Muscle layer of duodenum (tissue), 2 donors: ENCODE measurements around the gene GALNT18.

Experiments used
- H3K27ac ChIP-seq: one replicate; pipeline ENCODE4 v1.7.0; 2013; ENCODE audit warnings: mild to moderate bottlenecking, low read length
- H3K27me3 ChIP-seq: one replicate; pipeline ENCODE4 v1.7.0; 2013; ENCODE audit warnings: low read depth, mild to moderate bottlenecking, control low read depth, low read length
- H3K36me3 ChIP-seq, 2 donors: one replicate each; pipeline ENCODE4 v1.7.0; 2013; ENCODE audit warnings: low read length in 2 of 2, control low read depth in 1 of 2, mild to moderate bottlenecking in 1 of 2; ENCODE audit not compliant: insufficient read depth in 2 of 2, control insufficient read depth in 1 of 2
- H3K4me1 ChIP-seq, 2 donors: one replicate each; pipeline ENCODE4 v1.7.0; 2013; ENCODE audit warnings: low read length in 2 of 2, mild to moderate bottlenecking in 2 of 2, control low read depth in 1 of 2, moderate library complexity in 1 of 2; ENCODE audit not compliant: insufficient read depth in 2 of 2, control insufficient read depth in 1 of 2
- H3K4me3 ChIP-seq, 2 donors: one replicate each; pipeline ENCODE4 v1.7.0; 2013; ENCODE audit warnings: low read length in 2 of 2, low read depth in 1 of 2, mild to moderate bottlenecking in 1 of 2
- H3K9me3 ChIP-seq, 2 donors: one replicate each; pipeline ENCODE4 v1.7.0; 2013; ENCODE audit warnings: low read length in 2 of 2, control low read depth in 1 of 2, mild to moderate bottlenecking in 1 of 2; ENCODE audit not compliant: control insufficient read depth in 1 of 2
- donor health status: healthy.

The GALNT18 gene

DNA sequence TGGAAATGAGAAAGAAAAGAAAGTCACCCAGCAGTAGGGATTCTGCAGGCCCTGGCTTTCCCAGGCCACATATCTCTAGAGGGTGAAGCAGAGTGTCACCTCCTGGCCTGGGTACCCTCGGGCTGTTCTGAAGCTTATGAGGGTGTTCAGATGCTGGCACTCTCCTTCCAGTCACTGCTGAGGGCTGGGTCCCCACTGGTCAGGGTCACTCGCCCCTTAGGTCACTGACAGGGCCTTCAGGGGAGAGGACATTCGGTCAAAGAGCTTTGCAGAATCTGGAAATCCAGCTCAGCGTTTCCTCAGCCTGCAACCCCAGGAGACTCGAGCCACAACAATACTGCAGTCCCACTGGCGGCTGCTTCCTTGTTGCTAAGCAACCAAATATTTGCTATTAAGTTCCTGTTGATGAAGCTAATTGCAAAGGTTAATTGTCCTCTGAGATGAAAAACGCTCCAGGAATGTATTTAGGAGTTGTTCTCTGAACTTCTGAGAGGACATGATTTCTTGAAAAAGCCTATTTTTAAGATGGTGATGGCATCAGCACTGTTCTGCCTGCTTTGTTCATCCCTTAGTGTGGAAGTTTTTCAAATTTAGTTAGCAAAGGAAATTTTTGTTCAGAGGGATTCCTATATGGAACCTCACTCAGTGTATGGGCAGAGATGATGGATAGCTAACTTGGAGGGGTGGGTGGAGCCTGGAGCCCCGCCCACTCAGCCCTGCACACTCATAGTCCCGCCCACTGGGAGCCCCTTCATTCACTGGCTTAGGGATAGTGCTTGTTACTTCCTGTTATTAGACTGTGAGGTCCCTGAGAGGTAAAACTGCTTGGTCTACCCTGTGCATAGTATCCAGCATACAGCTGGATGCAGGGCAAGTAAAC is 378.0 kb downstream of the GALNT18 start:
- Histone ChIP-seq H3K4me1 (peaks cover 15 to 39% of the 10 kb centered on the region in 2 donors), H3K27me3 (no peaks in the 10 kb centered on the region), H3K4me3 (peak overlapping the region in 1 of 2 donors; percentile 5), H3K27ac (peak overlapping the region; percentile 75), H3K9me3 (no peaks in the 10 kb centered on the region), H3K36me3 (no peaks in the 10 kb centered on the region)

DNA sequence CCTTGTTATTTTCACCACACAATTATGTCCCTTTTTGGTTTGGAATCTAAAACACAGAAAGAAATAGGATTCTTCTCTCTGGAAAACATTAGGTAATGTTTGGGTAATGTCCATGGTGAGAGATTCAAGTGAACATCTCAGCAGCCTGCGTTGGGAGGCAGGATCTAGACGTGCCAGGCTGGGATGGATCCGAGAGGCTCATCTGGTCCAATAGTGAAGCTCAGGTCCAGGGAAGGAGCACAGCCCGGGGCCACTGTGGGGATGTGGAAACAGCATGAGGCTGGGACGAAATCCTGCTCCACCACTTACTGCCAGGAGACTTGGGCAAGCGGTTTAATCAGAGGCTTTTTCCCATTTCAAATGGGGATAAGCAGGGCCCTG is 378.6 kb downstream of the GALNT18 start:
- Histone ChIP-seq H3K9me3 (no peaks in the 10 kb centered on the region), H3K4me1 (peaks cover 15 to 39% of the 10 kb centered on the region in 2 donors), H3K27ac (peak overlapping the region; percentile 75), H3K27me3 (no peaks in the 10 kb centered on the region), H3K36me3 (no peaks in the 10 kb centered on the region), H3K4me3 (no peak overlapping the region)

DNA sequence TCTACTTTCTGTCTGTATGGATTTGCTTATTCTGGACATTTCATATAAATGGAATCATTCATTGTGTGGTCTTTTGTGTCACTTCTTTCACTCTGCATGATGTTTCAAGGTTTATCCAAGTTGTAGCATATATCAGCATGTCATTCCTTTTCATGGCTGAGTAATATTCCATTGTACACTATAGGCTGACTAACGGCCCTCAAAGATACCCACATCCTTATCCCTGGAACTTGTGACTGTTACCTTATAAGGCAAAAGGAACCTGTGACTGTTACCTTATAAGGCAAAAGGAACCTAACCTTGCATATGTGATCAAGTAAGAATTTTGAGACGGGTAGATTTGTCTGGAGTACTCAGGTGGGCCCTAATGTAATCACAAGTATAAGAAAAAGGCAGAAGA is 380.5 kb downstream of the GALNT18 start:
- Histone ChIP-seq H3K4me3 (no peak overlapping the region), H3K27ac (no peak overlapping the region), H3K4me1 (peaks cover 15 to 38% of the 10 kb centered on the region in 2 donors), H3K9me3 (no peaks in the 10 kb centered on the region), H3K27me3 (no peaks in the 10 kb centered on the region), H3K36me3 (no peaks in the 10 kb centered on the region)

DNA sequence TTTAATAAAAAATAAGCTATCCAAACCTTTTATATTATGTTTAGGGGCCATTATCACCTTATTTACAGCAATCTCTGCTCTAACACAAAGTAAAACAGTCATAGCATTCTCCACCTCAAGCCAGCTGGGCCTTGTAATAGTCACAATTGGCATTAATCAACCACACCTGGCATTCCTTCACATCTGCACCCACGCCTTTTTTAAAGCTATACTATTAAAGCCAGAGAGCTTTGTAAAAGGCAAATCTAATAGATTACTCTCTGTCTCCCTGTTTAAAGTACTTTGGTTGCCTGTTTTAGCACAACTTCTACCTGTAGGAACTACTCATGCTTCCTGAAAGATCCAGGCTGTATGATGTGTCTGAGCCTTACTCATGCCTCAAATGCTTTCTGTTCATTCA is 381.8 kb downstream of the GALNT18 start:
- Histone ChIP-seq H3K27ac (no peak overlapping the region), H3K4me1 (peaks cover 15 to 26% of the 10 kb centered on the region in 2 donors), H3K27me3 (no peaks in the 10 kb centered on the region), H3K4me3 (no peak overlapping the region), H3K36me3 (no peaks in the 10 kb centered on the region), H3K9me3 (no peaks in the 10 kb centered on the region)

DNA sequence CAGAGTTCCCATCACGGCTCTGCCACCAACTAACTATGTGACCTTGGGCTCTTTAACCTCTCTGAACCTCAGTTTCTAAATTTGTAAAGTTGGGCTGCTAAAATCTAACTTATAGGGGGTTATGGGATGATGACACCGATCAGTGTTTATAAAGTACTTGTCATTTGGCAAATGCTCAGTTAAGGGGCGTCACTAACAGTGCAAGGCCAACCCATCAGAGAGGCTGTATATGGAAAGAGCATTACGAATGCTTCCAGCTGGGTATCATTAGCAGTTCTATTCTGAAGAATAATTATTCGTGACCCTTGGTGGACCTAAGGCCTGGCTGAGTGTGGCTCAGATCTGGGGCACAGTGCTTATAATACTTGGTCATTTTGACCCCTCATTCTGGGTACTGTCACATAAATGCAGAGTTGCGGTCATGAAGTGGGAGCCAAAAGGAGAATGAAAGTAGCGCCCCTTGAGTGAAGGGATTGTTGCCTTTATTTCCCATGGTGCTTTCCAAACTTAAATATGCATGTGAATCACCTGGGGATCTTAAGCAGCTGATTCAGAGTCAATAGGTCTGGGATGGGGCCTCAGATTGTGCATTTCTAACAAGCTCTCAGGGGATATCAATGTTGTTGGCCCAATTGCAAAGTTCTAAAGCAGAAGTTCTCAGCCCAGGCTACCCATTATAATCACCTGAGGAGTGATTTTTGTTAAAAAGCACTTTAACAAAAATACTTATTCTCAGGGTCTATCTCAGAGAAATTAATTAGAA is 384.6 kb downstream of the GALNT18 start:
- H3K9me3 ChIP-seq, result no peaks in the 10 kb centered on the region
- H3K4me3 ChIP-seq, result no peak overlapping the region
- H3K4me1 ChIP-seq, result peaks cover 0 to 7% of the 10 kb centered on the region in 2 donors
- H3K27ac ChIP-seq, result no peak overlapping the region
- no peaks in the 10 kb centered on the region for H3K27me3 ChIP-seq
- no peaks in the 10 kb centered on the region for H3K36me3 ChIP-seq

DNA sequence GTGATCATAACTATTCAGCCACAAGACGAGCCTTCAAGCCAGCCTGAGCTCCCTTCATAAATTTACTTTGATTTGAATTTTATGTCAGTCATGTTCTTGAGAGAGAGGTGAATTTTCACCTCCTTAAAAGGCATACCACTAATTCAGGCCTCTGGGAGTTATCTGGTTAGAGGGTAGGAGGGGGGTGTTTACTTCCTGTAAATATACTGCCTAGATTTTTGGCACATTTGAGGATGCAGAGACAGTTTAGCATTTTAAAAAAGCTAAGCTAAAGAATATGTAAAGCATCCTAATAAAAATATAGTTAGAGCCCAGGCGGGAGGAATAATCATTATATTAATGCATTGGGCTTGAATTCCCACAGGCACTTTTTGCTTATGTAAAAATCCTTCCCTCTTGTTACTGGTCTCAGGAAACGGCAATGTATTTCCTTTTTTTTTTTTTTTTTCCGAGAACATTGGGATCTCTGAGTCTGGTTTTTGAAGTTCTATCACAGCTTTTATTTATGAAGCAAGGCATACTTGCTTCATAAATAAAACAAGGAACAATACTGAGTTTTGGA is 385.2 kb downstream of the GALNT18 start:
- H3K4me1 ChIP-seq, result peaks cover 0 to 7% of the 10 kb centered on the region in 2 donors
- H3K27me3 ChIP-seq, result no peaks in the 10 kb centered on the region
- H3K27ac ChIP-seq, result no peak overlapping the region
- H3K36me3 ChIP-seq, result no peaks in the 10 kb centered on the region
- no peak overlapping the region for H3K4me3 ChIP-seq
- H3K9me3 ChIP-seq, result no peaks in the 10 kb centered on the region

DNA sequence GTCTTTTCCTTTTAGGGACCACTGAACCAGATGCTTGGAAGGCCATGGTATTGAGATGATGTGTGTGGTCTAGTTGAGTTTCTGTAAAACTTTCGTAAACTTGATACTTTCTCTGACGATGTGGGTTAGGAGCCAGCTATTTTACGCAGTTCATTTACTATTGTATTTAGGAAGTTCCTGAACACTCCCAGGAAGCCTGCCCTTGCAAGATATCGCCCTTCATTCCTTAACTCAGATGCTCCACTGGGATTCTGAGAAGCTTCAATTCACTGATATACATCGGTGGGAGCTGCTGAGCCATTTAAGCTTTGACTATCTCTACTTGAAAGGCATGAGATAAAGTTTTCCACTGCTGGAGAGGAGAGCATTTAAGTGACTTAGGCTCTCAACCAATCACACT is 390.0 kb downstream of the GALNT18 start:
- Histone ChIP-seq H3K4me3 (no peak overlapping the region), H3K27me3 (no peaks in the 10 kb centered on the region), H3K9me3 (no peaks in the 10 kb centered on the region), H3K36me3 (no peaks in the 10 kb centered on the region), H3K4me1 (no peaks in the 10 kb centered on the region), H3K27ac (no peak overlapping the region)

DNA sequence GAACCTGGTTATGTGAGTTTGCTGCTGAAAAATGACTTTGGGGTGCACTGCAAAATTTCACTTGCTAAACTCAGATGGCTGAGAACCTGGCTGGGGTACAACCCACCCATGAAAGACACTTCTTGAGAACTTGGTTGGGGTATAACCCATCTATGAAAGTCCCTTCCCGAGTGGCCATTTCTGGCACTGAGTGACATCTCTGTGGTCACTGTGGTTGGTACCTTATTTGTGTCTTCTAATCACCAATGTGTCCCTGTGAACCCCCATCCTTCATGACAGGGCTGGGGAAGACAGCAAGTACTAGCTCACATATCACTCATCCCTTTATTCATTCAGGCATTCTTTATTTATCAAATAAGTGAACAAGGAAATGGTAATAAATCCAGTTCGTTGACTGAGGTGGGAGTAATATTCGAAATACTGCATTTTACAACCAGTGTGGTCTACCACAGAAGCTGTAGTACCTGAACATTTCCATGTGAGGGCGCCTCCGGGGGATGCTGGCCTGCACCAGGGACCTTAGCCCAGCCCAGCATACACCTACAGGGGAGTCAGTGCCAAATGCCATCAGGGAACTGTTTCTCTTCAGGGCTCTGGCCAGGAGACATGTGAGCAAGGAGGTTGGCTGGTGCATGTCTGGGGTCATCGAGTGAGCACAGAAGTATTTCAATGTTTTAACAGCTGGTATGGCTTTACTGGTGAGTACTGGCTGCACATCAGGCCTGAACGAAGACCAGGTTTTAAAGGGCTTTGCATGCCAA is 390.8 kb downstream of the GALNT18 start:
- H3K4me3 ChIP-seq, result no peak overlapping the region
- H3K9me3 ChIP-seq, result no peaks in the 10 kb centered on the region
- H3K27me3 ChIP-seq, result no peaks in the 10 kb centered on the region
- H3K36me3 ChIP-seq, result no peaks in the 10 kb centered on the region
- no peaks in the 10 kb centered on the region for H3K4me1 ChIP-seq
- H3K27ac ChIP-seq, result no peak overlapping the region

DNA sequence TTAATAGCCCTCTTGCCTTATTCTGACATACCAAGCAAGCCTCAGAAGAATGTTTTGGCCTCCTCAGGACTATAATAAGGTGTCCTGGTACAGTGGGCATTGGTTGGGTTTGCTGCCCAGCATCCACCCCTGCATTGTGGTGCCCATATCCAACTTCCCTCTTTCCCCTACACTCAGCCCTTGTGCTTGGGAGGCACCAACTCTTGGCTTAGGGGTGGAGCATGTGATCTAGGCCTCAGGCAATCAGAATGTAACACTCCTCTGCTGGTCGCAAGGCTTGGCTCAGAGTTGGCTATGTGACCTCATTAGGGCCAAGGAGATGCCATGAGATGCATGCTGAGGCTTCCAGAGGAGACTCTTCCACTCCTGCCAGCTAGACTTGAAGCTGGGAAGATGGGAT is 391.7 kb downstream of the GALNT18 start:
- Histone ChIP-seq H3K27ac (no peak overlapping the region), H3K4me3 (no peak overlapping the region), H3K36me3 (no peaks in the 10 kb centered on the region), H3K9me3 (no peaks in the 10 kb centered on the region), H3K27me3 (no peaks in the 10 kb centered on the region), H3K4me1 (no peaks in the 10 kb centered on the region)

DNA sequence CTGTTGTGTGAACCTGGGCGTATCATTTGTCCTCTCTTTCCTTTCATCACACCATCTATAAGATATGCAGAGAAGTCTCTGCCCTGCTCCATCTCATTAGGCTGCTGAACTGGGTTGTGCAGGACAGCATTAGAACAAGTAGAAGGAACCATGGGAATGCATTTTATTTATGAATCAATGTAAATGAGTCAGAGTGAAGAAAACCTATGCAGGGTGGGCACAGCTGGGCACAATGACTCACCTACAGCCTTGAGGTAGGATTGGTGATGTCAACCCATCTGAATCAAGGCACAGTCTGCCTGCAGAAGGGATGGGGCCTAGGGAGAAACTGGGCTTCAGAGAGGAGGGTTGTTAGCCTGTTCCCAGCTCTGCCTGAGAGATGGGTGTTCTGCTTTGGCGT is 392.2 kb downstream of the GALNT18 start:
- no peaks in the 10 kb centered on the region for H3K9me3 ChIP-seq
- H3K27me3 ChIP-seq, result no peaks in the 10 kb centered on the region
- no peaks in the 10 kb centered on the region for H3K4me1 ChIP-seq
- H3K4me3 ChIP-seq, result no peak overlapping the region
- no peak overlapping the region for H3K27ac ChIP-seq
- H3K36me3 ChIP-seq, result no peaks in the 10 kb centered on the region
